PFSK-1 (cell line): Measurements from ENCODE around the gene ZC3H12C.

Experiments
- POLR2AphosphoS5 ChIP-seq: IDR thresholded peaks from 2 replicates; pipeline ENCODE4 v1.6.1; 2012; ENCODE audit warnings: low read depth, mild to moderate bottlenecking, control low read depth, low read length, moderate library complexity
- REST ChIP-seq, 2 experiments: IDR thresholded peaks; 2 replicates each; pipeline versions ENCODE4 v1.6.1 to v1.8.0; 2011 to 2012; ENCODE audit warnings: low read depth in 2 of 2, low read length in 2 of 2, control low read depth in 1 of 2, inconsistent platforms in 1 of 2, mild to moderate bottlenecking in 1 of 2, moderate library complexity in 1 of 2; ENCODE audit not compliant: insufficient read depth in 1 of 2

- TF ChIP-seq REST (IDR thresholded peaks at IDR 0.05; ENCODE audit: insufficient read depth in 1 of 2, low read depth in 2 of 2, low read length in 2 of 2) = no peak
- no peak for TF ChIP-seq POLR2AphosphoS5
Measured at GRCh38 chr11:110123003-110123402, 29.8 kb downstream of the ZC3H12C start.
